ENCODE results near the gene NSMCE4A. TPM values are rescaled to one million over a fixed set of nuclear protein-coding genes. Genes with fewer than 3 reads are reported as not detected.

The NSMCE4A gene
- total and polyA plus RNA-seq, 9 of the 15 experiments (the other 6 are each of a cell fraction or from before 2014, with no cell fraction given) = 8.4 to 88.5 (median 46.4) TPM

DNA sequence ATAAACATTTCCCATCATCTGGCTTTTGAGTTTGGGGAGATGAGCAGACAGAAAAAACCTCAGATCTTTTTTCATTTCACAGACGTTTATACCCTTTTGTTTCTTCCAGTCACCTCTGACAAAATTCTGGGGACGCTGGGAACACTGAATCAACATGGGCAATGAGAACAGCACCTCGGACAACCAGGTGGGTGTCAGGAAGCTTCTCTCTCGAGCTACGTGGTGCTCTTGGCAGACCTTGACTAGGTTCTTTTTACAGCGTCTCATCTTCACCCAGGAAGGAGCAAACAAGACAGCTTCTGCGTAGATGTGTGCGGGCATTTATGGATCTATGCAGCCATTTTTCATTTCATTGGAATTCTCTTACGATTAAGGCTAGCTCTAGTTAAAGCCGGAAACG is 46.8 kb upstream of the NSMCE4A start (continued):
- TF ChIP-seq NONO (IDR thresholded peaks at IDR 0.05; ENCODE audit: low read depth in 2 of 2, low read length in 1 of 2) (no peak), RAD51 (IDR thresholded peaks at IDR 0.05; ENCODE audit: borderline replicate concordance, low read depth) (no peak), ZNF282 (CRISPR knock-in tag; IDR thresholded peaks at IDR 0.05) (no peak), RNF2 (IDR thresholded peaks at IDR 0.05) (no peak), SMC3 (conservative IDR thresholded peaks at IDR 0.05; ENCODE audit: insufficient read depth, low read depth, low read length) (no peak)

DNA sequence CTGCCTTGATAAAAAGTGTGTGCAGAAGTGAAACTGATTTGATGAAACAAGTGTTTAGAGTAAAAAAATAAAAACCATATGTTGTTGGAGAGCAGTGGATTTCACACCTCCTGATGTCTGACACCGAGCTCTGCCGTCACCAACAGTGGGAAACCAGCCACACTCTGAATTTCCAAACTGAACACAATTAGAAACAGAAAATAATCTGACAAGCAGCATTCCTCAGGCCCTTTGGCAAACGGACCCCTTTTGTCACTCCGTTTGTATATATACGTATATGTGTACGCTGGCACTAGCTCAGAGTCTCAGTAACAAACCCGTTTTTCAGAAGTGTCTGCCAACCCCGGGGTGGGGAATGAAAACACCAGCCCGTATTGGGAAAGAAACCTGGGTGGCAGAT is 46.4 kb upstream of the NSMCE4A start:
- Histone ChIP-seq H3K4me1 (replicated peaks in 1 of 2; ENCODE audit: control insufficient read depth in 2 of 2, insufficient read depth in 2 of 2, low read length in 2 of 2) (no peaks in the 10 kb centered on the region), H3K4me2 (ENCODE audit: insufficient read depth, low read length) (no peak overlapping the region), H3K9me3 (replicated peaks; ENCODE audit: control insufficient read depth, insufficient read depth, low read depth, low read length) (no peaks in the 10 kb centered on the region), H3K9ac (ENCODE audit: insufficient read depth in 1 of 2, low read depth in 2 of 2, low read length in 2 of 2) (no peak overlapping the region), H3K4me3 (no peak overlapping the region), H3K27ac (ENCODE audit: extremely low read depth, low read depth, low read length) (no peak overlapping the region), H3K79me2 (ENCODE audit: control insufficient read depth, insufficient read depth, low read length) (no peaks in the 10 kb centered on the region), H3K27me3 (ENCODE audit: control insufficient read depth in 2 of 2, insufficient read depth in 2 of 2, low read length in 2 of 2) (peaks cover 16 to 23% of the 10 kb centered on the region in 2 experiments), H4K20me1 (replicated peaks; ENCODE audit: control insufficient read depth, insufficient read depth, low read length) (no peaks in the 10 kb centered on the region), H2AFZ (ENCODE audit: low read depth, low read length) (no peak overlapping the region), H3K9me1 (ENCODE audit: control insufficient read depth, insufficient read depth, low read length) (no peaks in the 10 kb centered on the region), H3K36me3 (ENCODE audit: control insufficient read depth, insufficient read depth, low read length) (no peaks in the 10 kb centered on the region)
- intact Hi-C loops (cut with micrococcal nuclease) (no loop called here), in situ Hi-C loops (cut with MboI) (no loop called here)
- FAIRE-seq (no peak), DNase-seq (ENCODE audit: extremely low read depth in 1 of 4, low spot score in 3 of 4) (no peak), ATAC-seq (no peak)
- CTCF ChIA-PET (ENCODE audit: low intra/inter-chr PET ratio) = no interaction called here
- POLR2A ChIA-PET = no interaction called here
- TF ChIP-seq GABPB2 (CRISPR knock-in tag; conservative IDR thresholded peaks at IDR 0.05) (no peak), RHOXF2B (CRISPR knock-in tag; conservative IDR thresholded peaks at IDR 0.05) (no peak), ZNF239 (CRISPR knock-in tag; IDR thresholded peaks at IDR 0.05) (no peak)
- TF ChIP-seq, protein P1, sequence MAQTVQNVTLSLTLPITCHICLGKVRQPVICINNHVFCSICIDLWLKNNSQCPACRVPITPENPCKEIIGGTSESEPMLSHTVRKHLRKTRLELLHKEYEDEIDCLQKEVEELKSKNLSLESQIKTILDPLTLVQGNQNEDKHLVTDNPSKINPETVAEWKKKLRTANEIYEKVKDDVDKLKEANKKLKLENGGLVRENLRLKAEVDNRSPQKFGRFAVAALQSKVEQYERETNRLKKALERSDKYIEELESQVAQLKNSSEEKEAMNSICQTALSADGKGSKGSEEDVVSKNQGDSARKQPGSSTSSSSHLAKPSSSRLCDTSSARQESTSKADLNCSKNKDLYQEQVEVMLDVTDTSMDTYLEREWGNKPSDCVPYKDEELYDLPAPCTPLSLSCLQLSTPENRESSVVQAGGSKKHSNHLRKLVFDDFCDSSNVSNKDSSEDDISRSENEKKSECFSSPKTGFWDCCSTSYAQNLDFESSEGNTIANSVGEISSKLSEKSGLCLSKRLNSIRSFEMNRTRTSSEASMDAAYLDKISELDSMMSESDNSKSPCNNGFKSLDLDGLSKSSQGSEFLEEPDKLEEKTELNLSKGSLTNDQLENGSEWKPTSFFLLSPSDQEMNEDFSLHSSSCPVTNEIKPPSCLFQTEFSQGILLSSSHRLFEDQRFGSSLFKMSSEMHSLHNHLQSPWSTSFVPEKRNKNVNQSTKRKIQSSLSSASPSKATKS (CRISPR knock-in tag; IDR thresholded peaks at IDR 0.05) = no peak
- TF ChIP-seq, protein P2, sequence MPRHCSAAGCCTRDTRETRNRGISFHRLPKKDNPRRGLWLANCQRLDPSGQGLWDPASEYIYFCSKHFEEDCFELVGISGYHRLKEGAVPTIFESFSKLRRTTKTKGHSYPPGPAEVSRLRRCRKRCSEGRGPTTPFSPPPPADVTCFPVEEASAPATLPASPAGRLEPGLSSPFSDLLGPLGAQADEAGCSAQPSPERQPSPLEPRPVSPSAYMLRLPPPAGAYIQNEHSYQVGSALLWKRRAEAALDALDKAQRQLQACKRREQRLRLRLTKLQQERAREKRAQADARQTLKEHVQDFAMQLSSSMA (CRISPR knock-in tag; IDR thresholded peaks at IDR 0.05) = no peak
- TF ChIP-seq, protein P3, sequence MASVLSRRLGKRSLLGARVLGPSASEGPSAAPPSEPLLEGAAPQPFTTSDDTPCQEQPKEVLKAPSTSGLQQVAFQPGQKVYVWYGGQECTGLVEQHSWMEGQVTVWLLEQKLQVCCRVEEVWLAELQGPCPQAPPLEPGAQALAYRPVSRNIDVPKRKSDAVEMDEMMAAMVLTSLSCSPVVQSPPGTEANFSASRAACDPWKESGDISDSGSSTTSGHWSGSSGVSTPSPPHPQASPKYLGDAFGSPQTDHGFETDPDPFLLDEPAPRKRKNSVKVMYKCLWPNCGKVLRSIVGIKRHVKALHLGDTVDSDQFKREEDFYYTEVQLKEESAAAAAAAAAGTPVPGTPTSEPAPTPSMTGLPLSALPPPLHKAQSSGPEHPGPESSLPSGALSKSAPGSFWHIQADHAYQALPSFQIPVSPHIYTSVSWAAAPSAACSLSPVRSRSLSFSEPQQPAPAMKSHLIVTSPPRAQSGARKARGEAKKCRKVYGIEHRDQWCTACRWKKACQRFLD (CRISPR knock-in tag; IDR thresholded peaks at IDR 0.05) = no peak
- 2% methylated on average over 8 of the region's 9 CpGs for WGBS (ENCODE audit: insufficient coverage, low coverage, missing lambda C conversion rate)
- no TSS peak for BruUV-seq (replicated peaks)

All from K562 (cell line).